ENCODE data around the gene ATF5. TPM values are rescaled to one million over a fixed set of nuclear protein-coding genes. Genes with fewer than 3 reads are reported as not detected.
A peak's percentile ranks its signal among the peaks of the same experiment; 100 is the strongest.

ATF5 gene
- total RNA-seq, 1 donor from 2014 or later, result 15.3 TPM

- no peak overlapping the region for H3K4me3 ChIP-seq (ENCODE audit: low read depth, low read length)
- no peak for DNase-seq (ENCODE audit: low read depth)
- peak; percentile 38 for TF ChIP-seq CTCF (conservative IDR thresholded peaks at IDR 0.05; ENCODE audit: low read depth, low read length)
These were observed 11.9 kb upstream of the ATF5 start for GRCh38 chr19:49916839-49917733.

- no peak for DNase-seq (ENCODE audit: low read depth)
- H3K4me3 ChIP-seq (ENCODE audit: low read depth, low read length), result no peak overlapping the region
- no peak for TF ChIP-seq CTCF (conservative IDR thresholded peaks at IDR 0.05; ENCODE audit: low read depth, low read length)
These were observed 10.9 kb upstream of the ATF5 start for GRCh38 chr19:49918089-49918488.

GRCh38 chr19:49920624-49921363, 8.2 kb upstream of the ATF5 start:
- no peak for DNase-seq (ENCODE audit: low read depth)
- H3K4me3 ChIP-seq (ENCODE audit: low read depth, low read length), result no peak overlapping the region
- no peak for TF ChIP-seq CTCF (conservative IDR thresholded peaks at IDR 0.05; ENCODE audit: low read depth, low read length)

- TF ChIP-seq CTCF (conservative IDR thresholded peaks at IDR 0.05; ENCODE audit: low read depth, low read length), result no peak
- no peak overlapping the region for H3K4me3 ChIP-seq (ENCODE audit: low read depth, low read length)
- no peak for DNase-seq (ENCODE audit: low read depth)
These were observed 6.9 kb upstream of the ATF5 start for GRCh38 chr19:49921871-49922795.

- no peak for TF ChIP-seq CTCF (conservative IDR thresholded peaks at IDR 0.05; ENCODE audit: low read depth, low read length)
- DNase-seq (ENCODE audit: low read depth), result no peak
- no peak overlapping the region for H3K4me3 ChIP-seq (ENCODE audit: low read depth, low read length)
These were observed 5.7 kb upstream of the ATF5 start for GRCh38 chr19:49923055-49924003.

Measured in epithelial cell of proximal tubule (primary cell).